PC-3 (cell line): ENCODE data around the gene ASH1L. TPM values are rescaled to one million over a fixed set of nuclear protein-coding genes. Genes with fewer than 3 reads are reported as not detected.

Experiments
- ATAC-seq: fragments of 200-7000 bp; cut with Tn5 transposase; 2 replicates; pipeline ENCODE4 v1.9.1; 2020; ENCODE audit warnings: mild to moderate bottlenecking, moderate library complexity
- BruUV-seq: library from RNA; stranded (reverse); fragments of 400-500 nt; replicated peaks from 2 replicates; lab custom pipeline; 2021; lab: Mats Ljungman, UMichigan
- CTCF ChIA-PET: fragments of 300-600 bp; sonication (Branson Sonifier 250); formaldehyde crosslinking; loops from one replicate; lab custom pipeline; 2022; ENCODE audit warnings: antibody characterized with exemption; lab: Charles Lee
- POLR2A ChIA-PET: fragments of 300-600 bp; sonication (Branson Sonifier 250); formaldehyde crosslinking; loops from one replicate; lab custom pipeline; 2022; ENCODE audit warnings: antibody characterized with exemption; ENCODE audit not compliant: unreplicated experiment; lab: Charles Lee
- DNase-seq: peaks from one replicate; pipeline ENCODE4 v3.0.0-alpha.2; 2015
- H2AFZ ChIP-seq: fragments of 300-600 bp; sonication (generic); 2 replicates; pipeline ENCODE4 v1.6.0; 2016; ENCODE audit warnings: antibody characterized with exemption, low read length
- H3F3A ChIP-seq: fragments of 300-600 bp; sonication (generic); one replicate; pipeline ENCODE4 v1.6.0; 2017; ENCODE audit warnings: antibody characterized with exemption, low read length, control low read depth, mild to moderate bottlenecking; ENCODE audit not compliant: unreplicated experiment
- H3K27ac ChIP-seq: fragments of 300-600 bp; sonication (generic); 2 replicates; pipeline ENCODE4 v1.5.1; 2016; ENCODE audit warnings: mild to moderate bottlenecking, low read length
- H3K27me3 ChIP-seq: fragments of 300-600 bp; sonication (generic); 2 replicates; pipeline ENCODE4 v1.6.1; 2016; ENCODE audit warnings: low read length, mixed read lengths
- H3K36me3 ChIP-seq: fragments of 300-600 bp; sonication (generic); 2 replicates; pipeline ENCODE4 v1.6.1; 2016; ENCODE audit warnings: low read depth, mixed run types, low read length, mixed read lengths
- H3K4me1 ChIP-seq: fragments of 300-600 bp; sonication (generic); 2 replicates; pipeline ENCODE4 v1.5.1; 2016; ENCODE audit warnings: low read length; ENCODE audit not compliant: insufficient read depth
- H3K4me2 ChIP-seq: fragments of 300-600 bp; sonication (generic); 2 replicates; pipeline ENCODE4 v1.6.0; 2016; ENCODE audit warnings: low read length
- H3K4me3 ChIP-seq: fragments of 300-600 bp; sonication (generic); 2 replicates; pipeline ENCODE4 v1.5.1; 2016; ENCODE audit warnings: mild to moderate bottlenecking, low read length, mixed read lengths
- H3K79me2 ChIP-seq: fragments of 300-600 bp; sonication (generic); 2 replicates; pipeline ENCODE4 v1.6.1; 2017; ENCODE audit warnings: low read length, mixed read lengths
- H3K9ac ChIP-seq: fragments of 300-600 bp; sonication (generic); 2 replicates; pipeline ENCODE4 v1.6.0; 2016; ENCODE audit warnings: mild to moderate bottlenecking, low read length
- H3K9me2 ChIP-seq: fragments of 300-600 bp; sonication (generic); replicated peaks from 2 replicates; pipeline ENCODE4 v1.6.1; 2016; ENCODE audit warnings: mixed run types, low read length, mixed read lengths
- H3K9me3 ChIP-seq: fragments of 300-600 bp; sonication (generic); 2 replicates; pipeline ENCODE4 v1.6.1; 2016; ENCODE audit warnings: low read length, mixed read lengths
- H4K20me1 ChIP-seq: fragments of 300-600 bp; sonication (generic); 2 replicates; pipeline ENCODE4 v1.6.1; 2016; ENCODE audit warnings: low read length, mixed read lengths
- CTCF ChIP-seq: fragments of 300-600 bp; sonication (generic); conservative IDR thresholded peaks from 2 replicates; pipeline ENCODE4 v1.5.1; 2017; ENCODE audit warnings: antibody characterized with exemption, low read depth, mild to moderate bottlenecking, low read length
- EZH2 ChIP-seq: fragments of 300-600 bp; sonication (generic); IDR thresholded peaks from one replicate; pipeline ENCODE4 v1.6.1; 2017; ENCODE audit warnings: antibody characterized with exemption, mild to moderate bottlenecking, low read length; ENCODE audit not compliant: unreplicated experiment
- EZH2phosphoT487 ChIP-seq: fragments of 300-600 bp; sonication (generic); IDR thresholded peaks from 2 replicates; pipeline ENCODE4 v1.6.1; 2018; ENCODE audit warnings: mild to moderate bottlenecking, antibody characterized with exemption, low read length, borderline replicate concordance
- intact Hi-C: fragments of 100-400 bp; cut with micrococcal nuclease; formaldehyde crosslinking; loops from 2 replicates; pipeline ENCODE4 v1.9.0; 2023
- total RNA-seq: library from RNA; depleted of rRNA; stranded (reverse); fragments of >200 nt; gene quantifications from 2 replicates; pipeline ENCODE4 v1.2.3, GENCODE V29; 2014

The ASH1L gene
- total RNA-seq, 1 experiment from 2014 or later = 27.6 TPM

- H3K36me3 ChIP-seq = peaks cover 12% of the 10 kb centered on the region
- H3K27ac ChIP-seq = no peak overlapping the region
- no peak overlapping the region for H3K4me2 ChIP-seq
- H3K9me2 ChIP-seq = no peaks in the 10 kb centered on the region
- TF ChIP-seq EZH2phosphoT487 = no peak
- TF ChIP-seq EZH2 = no peak
- TF ChIP-seq CTCF = no peak
- ChIA-PET CTCF (no interaction called here), POLR2A (no interaction called here)
- peaks cover 20% of the 10 kb centered on the region; the same call in 1 of the 2 replicates for H3K79me2 ChIP-seq
- DNase-seq = no peak
- no peaks in the 10 kb centered on the region for H3K27me3 ChIP-seq
- H3K9me3 ChIP-seq = no peaks in the 10 kb centered on the region
- H3F3A ChIP-seq = no peaks in the 10 kb centered on the region
- intact Hi-C loops = no loop called here
- no peak for ATAC-seq
- no peaks in the 10 kb centered on the region for H4K20me1 ChIP-seq
- H2AFZ ChIP-seq = no peak overlapping the region
- no TSS peak for BruUV-seq
- no peak overlapping the region for H3K4me3 ChIP-seq
- H3K4me1 ChIP-seq = no peaks in the 10 kb centered on the region
- no peak overlapping the region for H3K9ac ChIP-seq
Measured at GRCh38 chr1:155481741-155482241, 80.8 kb downstream of the ASH1L start.

- no TSS peak for BruUV-seq
- Histone ChIP-seq H3K27ac (no peak overlapping the region), H3K79me2 (peaks cover 19% of the 10 kb centered on the region), H3K27me3 (no peaks in the 10 kb centered on the region), H3K4me2 (no peak overlapping the region), H3K4me3 (no peak overlapping the region), H3K9me3 (no peaks in the 10 kb centered on the region), H4K20me1 (no peaks in the 10 kb centered on the region), H3K9me2 (no peaks in the 10 kb centered on the region), H3K36me3 (peaks cover 12% of the 10 kb centered on the region), H3K9ac (no peak overlapping the region), H3F3A (no peaks in the 10 kb centered on the region), H2AFZ (no peak overlapping the region), H3K4me1 (no peaks in the 10 kb centered on the region)
- intact Hi-C loops = no loop called here
- TF ChIP-seq EZH2phosphoT487 (no peak), CTCF (no peak), EZH2 (no peak)
- peak; percentile 24 for DNase-seq
- ChIA-PET POLR2A (no interaction called here), CTCF (no interaction called here)
- no peak for ATAC-seq
Measured at GRCh38 chr1:155479205-155479604, 83.4 kb downstream of the ASH1L start.

- H3K4me3 ChIP-seq = no peak overlapping the region
- intact Hi-C loops = no loop called here
- BruUV-seq = no TSS peak
- H3K4me2 ChIP-seq = no peak overlapping the region
- no peaks in the 10 kb centered on the region for H3K4me1 ChIP-seq
- ATAC-seq (no peak), DNase-seq (no peak)
- H3K27me3 ChIP-seq = no peaks in the 10 kb centered on the region
- no peak overlapping the region for H3K9ac ChIP-seq
- H3K27ac ChIP-seq = no peak overlapping the region
- no peaks in the 10 kb centered on the region for H4K20me1 ChIP-seq
- H3K9me3 ChIP-seq = no peaks in the 10 kb centered on the region
- no peaks in the 10 kb centered on the region for H3F3A ChIP-seq
- H3K36me3 ChIP-seq = peaks cover 12% of the 10 kb centered on the region
- H3K9me2 ChIP-seq = no peaks in the 10 kb centered on the region
- H3K79me2 ChIP-seq = peaks cover 13% of the 10 kb centered on the region
- H2AFZ ChIP-seq = no peak overlapping the region
- ChIA-PET POLR2A (interaction anchor here (0.7 kb wide), 1 partner anchor 12 kb away, joined by 5 read pairs; no protein-coding TSS in a partner anchor), CTCF (no interaction called here)
- TF ChIP-seq CTCF (no peak), EZH2phosphoT487 (no peak), EZH2 (no peak)
Measured at GRCh38 chr1:155478270-155478852, 84.2 kb downstream of the ASH1L start.
